ENCODE data around the gene TEX264. TPM values are rescaled to one million over a fixed set of nuclear protein-coding genes. Genes with fewer than 3 reads are reported as not detected.

Gene TEX264
- total RNA-seq, 6 experiments from 2014 or later: 39.2 to 56.3 (median 42.2) TPM

DNA sequence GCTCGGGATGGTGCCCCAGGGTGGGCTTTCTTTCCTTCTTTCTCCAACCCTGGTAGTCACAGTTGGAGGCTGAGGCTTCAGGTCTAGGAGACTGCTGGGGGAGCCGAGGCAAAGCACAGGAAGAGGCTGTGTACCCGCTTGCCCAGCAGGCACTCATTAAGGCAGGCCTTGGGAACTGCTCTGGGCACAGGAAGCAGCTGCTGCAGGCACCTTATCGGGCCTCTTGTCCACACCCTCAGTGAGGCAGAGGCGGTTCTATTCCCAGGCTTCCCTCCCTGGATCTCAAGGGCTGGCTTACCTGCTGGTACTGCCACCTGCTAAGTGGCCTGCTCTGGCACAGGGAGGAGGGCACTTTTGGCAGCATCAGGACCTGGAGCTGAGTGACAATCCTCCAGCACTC is 20.0 kb downstream of the TEX264 start:
- no peak for DNase-seq
- no peaks in the 10 kb centered on the region for H3K9me3 Mint-ChIP-seq
- H3K4me3 Mint-ChIP-seq: no peak overlapping the region
- no peak overlapping the region for H3K27ac Mint-ChIP-seq
- peaks cover 2% of the 10 kb centered on the region for H3K27me3 Mint-ChIP-seq (ENCODE audit: insufficient read depth)
- TF ChIP-seq, protein P1, sequence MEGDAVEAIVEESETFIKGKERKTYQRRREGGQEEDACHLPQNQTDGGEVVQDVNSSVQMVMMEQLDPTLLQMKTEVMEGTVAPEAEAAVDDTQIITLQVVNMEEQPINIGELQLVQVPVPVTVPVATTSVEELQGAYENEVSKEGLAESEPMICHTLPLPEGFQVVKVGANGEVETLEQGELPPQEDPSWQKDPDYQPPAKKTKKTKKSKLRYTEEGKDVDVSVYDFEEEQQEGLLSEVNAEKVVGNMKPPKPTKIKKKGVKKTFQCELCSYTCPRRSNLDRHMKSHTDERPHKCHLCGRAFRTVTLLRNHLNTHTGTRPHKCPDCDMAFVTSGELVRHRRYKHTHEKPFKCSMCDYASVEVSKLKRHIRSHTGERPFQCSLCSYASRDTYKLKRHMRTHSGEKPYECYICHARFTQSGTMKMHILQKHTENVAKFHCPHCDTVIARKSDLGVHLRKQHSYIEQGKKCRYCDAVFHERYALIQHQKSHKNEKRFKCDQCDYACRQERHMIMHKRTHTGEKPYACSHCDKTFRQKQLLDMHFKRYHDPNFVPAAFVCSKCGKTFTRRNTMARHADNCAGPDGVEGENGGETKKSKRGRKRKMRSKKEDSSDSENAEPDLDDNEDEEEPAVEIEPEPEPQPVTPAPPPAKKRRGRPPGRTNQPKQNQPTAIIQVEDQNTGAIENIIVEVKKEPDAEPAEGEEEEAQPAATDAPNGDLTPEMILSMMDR (IDR thresholded peaks at IDR 0.05): no peak
- H3K36me3 Mint-ChIP-seq (ENCODE audit: low read depth): peaks cover 1% of the 10 kb centered on the region
- H3K4me1 Mint-ChIP-seq (ENCODE audit: low read depth): peaks cover 35% of the 10 kb centered on the region

DNA sequence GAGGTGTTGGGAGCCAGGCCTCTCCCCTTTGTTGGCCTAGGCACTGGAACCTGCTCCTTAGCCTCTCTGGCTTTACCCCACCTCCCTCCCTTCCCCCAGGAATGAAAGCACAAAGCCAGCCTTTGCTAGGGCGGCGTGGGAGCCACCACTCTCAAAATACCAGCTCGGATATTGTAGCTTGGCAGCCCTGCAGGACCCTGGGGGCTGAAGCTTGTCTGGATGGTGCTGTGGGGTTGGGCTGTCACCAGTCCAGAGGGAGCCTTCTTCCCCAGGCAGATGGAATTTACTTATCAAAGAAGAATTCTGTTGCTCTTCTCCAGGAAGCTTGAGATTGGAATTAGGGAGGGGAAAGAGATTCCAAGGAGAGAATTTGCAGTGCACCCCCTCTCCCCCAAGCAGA is 20.9 kb downstream of the TEX264 start:
- Mint-ChIP-seq H3K36me3 (ENCODE audit: low read depth) (no peaks in the 10 kb centered on the region), H3K27ac (no peak overlapping the region), H3K4me1 (ENCODE audit: low read depth) (peaks cover 26% of the 10 kb centered on the region), H3K4me3 (no peak overlapping the region), H3K9me3 (no peaks in the 10 kb centered on the region), H3K27me3 (ENCODE audit: insufficient read depth) (peaks cover 2% of the 10 kb centered on the region)
- no peak for DNase-seq
- TF ChIP-seq, protein P1 (IDR thresholded peaks at IDR 0.05): no peak

DNA sequence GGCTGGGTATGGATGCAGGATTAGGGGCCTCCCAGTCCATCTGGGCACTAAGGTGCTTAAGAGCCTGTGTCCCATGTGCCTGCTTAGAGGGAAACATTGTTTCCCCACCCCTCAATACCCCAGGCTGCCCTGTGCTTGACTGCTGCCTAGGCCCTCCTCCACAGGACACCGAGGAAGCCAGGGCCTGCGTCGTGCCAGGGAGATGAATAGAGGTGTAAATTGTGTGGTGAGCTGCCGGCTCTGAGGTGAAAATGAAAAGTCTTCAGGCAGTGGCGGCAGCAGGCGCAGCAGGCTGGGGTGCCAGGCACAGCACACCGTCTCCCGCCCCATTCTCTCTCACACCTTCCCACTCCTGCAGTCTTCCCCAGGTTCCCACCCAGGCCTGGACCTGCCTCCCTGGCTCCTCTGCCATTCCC is 21.9 kb downstream of the TEX264 start:
- no peak for DNase-seq
- H3K27me3 Mint-ChIP-seq (ENCODE audit: insufficient read depth): peaks cover 2% of the 10 kb centered on the region
- TF ChIP-seq, protein P1 (IDR thresholded peaks at IDR 0.05): no peak
- H3K4me3 Mint-ChIP-seq: no peak overlapping the region
- no peaks in the 10 kb centered on the region; the same call in 1 of the 2 replicates for H3K36me3 Mint-ChIP-seq (ENCODE audit: low read depth)
- peaks cover 16% of the 10 kb centered on the region for H3K4me1 Mint-ChIP-seq (ENCODE audit: low read depth)
- no peaks in the 10 kb centered on the region for H3K9me3 Mint-ChIP-seq
- no peak overlapping the region for H3K27ac Mint-ChIP-seq

GRCh38 chr3:51696954-51697353 is 25.9 kb downstream of the TEX264 start:
- Mint-ChIP-seq H3K4me3 (no peak overlapping the region), H3K4me1 (ENCODE audit: low read depth) (peaks cover 7% of the 10 kb centered on the region), H3K27ac (no peak overlapping the region), H3K9me3 (no peaks in the 10 kb centered on the region), H3K36me3 (ENCODE audit: low read depth) (peaks cover 7% of the 10 kb centered on the region), H3K27me3 (ENCODE audit: insufficient read depth) (no peaks in the 10 kb centered on the region; the same call in 1 of the 2 replicates)
- TF ChIP-seq, protein P1 (IDR thresholded peaks at IDR 0.05): no peak
- no peak for DNase-seq

GRCh38 chr3:51698209-51698608 is 27.2 kb downstream of the TEX264 start:
- Mint-ChIP-seq H3K4me3 (no peak overlapping the region), H3K27me3 (ENCODE audit: insufficient read depth) (no peaks in the 10 kb centered on the region; the same call in 1 of the 2 replicates), H3K9me3 (no peaks in the 10 kb centered on the region), H3K27ac (no peak overlapping the region), H3K36me3 (ENCODE audit: low read depth) (peaks cover 7% of the 10 kb centered on the region), H3K4me1 (ENCODE audit: low read depth) (no peaks in the 10 kb centered on the region)
- TF ChIP-seq, protein P1 (IDR thresholded peaks at IDR 0.05): no peak
- DNase-seq: no peak

DNA sequence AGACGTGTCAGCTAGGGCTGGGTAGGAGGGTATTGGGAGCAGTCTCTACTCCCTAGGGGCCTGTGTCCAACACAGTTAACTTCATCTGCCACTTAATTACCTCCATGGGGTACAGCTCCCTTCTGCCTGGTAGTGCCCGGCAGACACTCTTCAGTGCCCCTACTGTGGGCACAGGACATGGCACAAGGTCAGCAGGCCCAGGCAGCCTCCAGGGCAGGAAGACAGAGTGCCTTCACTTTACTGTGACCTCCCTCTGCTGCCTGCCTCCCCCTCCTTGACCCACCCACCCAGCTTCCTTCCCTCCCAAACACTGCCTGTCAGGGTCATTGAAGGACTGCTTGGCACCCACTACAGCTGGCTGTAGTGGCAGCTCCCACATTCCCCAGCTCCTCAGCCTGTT is 29.4 kb downstream of the TEX264 start:
- Mint-ChIP-seq H3K4me1 (ENCODE audit: low read depth) (no peaks in the 10 kb centered on the region), H3K36me3 (ENCODE audit: low read depth) (peaks cover 7% of the 10 kb centered on the region), H3K27ac (no peak overlapping the region), H3K9me3 (no peaks in the 10 kb centered on the region), H3K27me3 (ENCODE audit: insufficient read depth) (no peaks in the 10 kb centered on the region), H3K4me3 (no peak overlapping the region)
- TF ChIP-seq, protein P1 (IDR thresholded peaks at IDR 0.05): no peak
- no peak for DNase-seq

Data from HFFc6 (cell line).